ENCODE data around the gene CHAC1. TPM values are rescaled to one million over a fixed set of nuclear protein-coding genes. Genes with fewer than 3 reads are reported as not detected.

CHAC1 gene
- total RNA-seq, 1 donor from 2014 or later, result 14.3 TPM

- DNase-seq (ENCODE audit: low read depth), result no peak
- no peak overlapping the region for H3K4me3 ChIP-seq (ENCODE audit: low read depth, low read length)
- TF ChIP-seq CTCF (conservative IDR thresholded peaks at IDR 0.05; ENCODE audit: low read depth, low read length), result peak; percentile 67
Observed at GRCh38 chr15:40937762-40938535, 15.3 kb upstream of the CHAC1 start.

- TF ChIP-seq CTCF (conservative IDR thresholded peaks at IDR 0.05; ENCODE audit: low read depth, low read length), result no peak
- DNase-seq (ENCODE audit: low read depth), result no peak
- H3K4me3 ChIP-seq (ENCODE audit: low read depth, low read length), result no peak overlapping the region
Observed at GRCh38 chr15:40938536-40938870, 14.8 kb upstream of the CHAC1 start.

GRCh38 chr15:40940296-40940801 is 12.9 kb upstream of the CHAC1 start:
- no peak for TF ChIP-seq CTCF (conservative IDR thresholded peaks at IDR 0.05; ENCODE audit: low read depth, low read length)
- DNase-seq (ENCODE audit: low read depth), result no peak
- H3K4me3 ChIP-seq (ENCODE audit: low read depth, low read length), result no peak overlapping the region

- TF ChIP-seq CTCF (conservative IDR thresholded peaks at IDR 0.05; ENCODE audit: low read depth, low read length), result no peak
- no peak for DNase-seq (ENCODE audit: low read depth)
- peak overlapping the region; percentile 57 for H3K4me3 ChIP-seq (ENCODE audit: low read depth, low read length)
Observed at GRCh38 chr15:40941068-40941527, 12.2 kb upstream of the CHAC1 start.

GRCh38 chr15:40941528-40942336 is 11.5 kb upstream of the CHAC1 start:
- no peak for DNase-seq (ENCODE audit: low read depth)
- peak overlapping the region; percentile 57 for H3K4me3 ChIP-seq (ENCODE audit: low read depth, low read length)
- peak; percentile 36 for TF ChIP-seq CTCF (conservative IDR thresholded peaks at IDR 0.05; ENCODE audit: low read depth, low read length)

GRCh38 chr15:40942337-40942854 is 10.9 kb upstream of the CHAC1 start:
- no peak for TF ChIP-seq CTCF (conservative IDR thresholded peaks at IDR 0.05; ENCODE audit: low read depth, low read length)
- DNase-seq (ENCODE audit: low read depth), result no peak
- H3K4me3 ChIP-seq (ENCODE audit: low read depth, low read length), result peak overlapping the region; percentile 57
